ENCODE results near the gene PPARGC1A. TPM values are rescaled to one million over a fixed set of nuclear protein-coding genes. Genes with fewer than 3 reads are reported as not detected.

The PPARGC1A gene
- total and polyA plus RNA-seq, 8 donors, result 3.8 to 9.2 (median 5.1) TPM

GRCh38 chr4:23929248-23929647 is 39.4 kb upstream of the PPARGC1A start:
- no peaks in the 10 kb centered on the region for H3K9me3 ChIP-seq
- no peak for ATAC-seq
- H3K27me3 ChIP-seq, result no peaks in the 10 kb centered on the region
- H3K36me3 ChIP-seq, result no peaks in the 10 kb centered on the region
- no peak overlapping the region for H3K4me3 ChIP-seq
- no peak for DNase-seq
- intact Hi-C loops (cut with DNase I), result no loop called here
- TF ChIP-seq, protein P1, sequence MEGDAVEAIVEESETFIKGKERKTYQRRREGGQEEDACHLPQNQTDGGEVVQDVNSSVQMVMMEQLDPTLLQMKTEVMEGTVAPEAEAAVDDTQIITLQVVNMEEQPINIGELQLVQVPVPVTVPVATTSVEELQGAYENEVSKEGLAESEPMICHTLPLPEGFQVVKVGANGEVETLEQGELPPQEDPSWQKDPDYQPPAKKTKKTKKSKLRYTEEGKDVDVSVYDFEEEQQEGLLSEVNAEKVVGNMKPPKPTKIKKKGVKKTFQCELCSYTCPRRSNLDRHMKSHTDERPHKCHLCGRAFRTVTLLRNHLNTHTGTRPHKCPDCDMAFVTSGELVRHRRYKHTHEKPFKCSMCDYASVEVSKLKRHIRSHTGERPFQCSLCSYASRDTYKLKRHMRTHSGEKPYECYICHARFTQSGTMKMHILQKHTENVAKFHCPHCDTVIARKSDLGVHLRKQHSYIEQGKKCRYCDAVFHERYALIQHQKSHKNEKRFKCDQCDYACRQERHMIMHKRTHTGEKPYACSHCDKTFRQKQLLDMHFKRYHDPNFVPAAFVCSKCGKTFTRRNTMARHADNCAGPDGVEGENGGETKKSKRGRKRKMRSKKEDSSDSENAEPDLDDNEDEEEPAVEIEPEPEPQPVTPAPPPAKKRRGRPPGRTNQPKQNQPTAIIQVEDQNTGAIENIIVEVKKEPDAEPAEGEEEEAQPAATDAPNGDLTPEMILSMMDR (IDR thresholded peaks at IDR 0.05), result no peak
- H3K4me1 ChIP-seq, result peaks cover under 1 to 12% of the 10 kb centered on the region in 2 donors
- H3K27ac ChIP-seq, result no peak overlapping the region

- no peaks in the 10 kb centered on the region for H3K36me3 ChIP-seq
- intact Hi-C loops (cut with DNase I), result no loop called here
These were observed 34.7 kb upstream of the PPARGC1A start for GRCh38 chr4:23924556-23924955.

DNA sequence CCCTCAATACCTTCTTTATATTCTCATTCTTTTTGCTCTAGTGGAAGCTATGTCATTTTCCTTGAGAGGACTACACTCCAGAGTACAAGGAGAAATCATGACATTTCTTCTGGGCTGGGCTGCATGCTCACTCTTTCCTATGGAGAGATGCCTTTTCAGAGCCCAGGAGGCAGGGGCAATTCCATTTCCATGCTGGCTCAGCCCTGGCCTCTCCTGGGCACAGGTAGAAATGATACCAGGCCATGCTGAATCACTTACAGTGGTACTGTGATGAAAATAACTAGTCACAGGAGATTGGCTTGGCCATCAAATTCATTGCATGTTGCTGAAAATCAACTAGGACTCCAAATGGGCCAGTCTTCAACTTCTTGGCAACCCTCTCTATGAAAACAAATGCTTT is 34.0 kb upstream of the PPARGC1A start:
- no peaks in the 10 kb centered on the region for H3K9me3 ChIP-seq
- no peak for DNase-seq
- TF ChIP-seq, protein P1 (IDR thresholded peaks at IDR 0.05), result no peak
- H3K4me3 ChIP-seq, result no peak overlapping the region
- H3K4me1 ChIP-seq, result no peaks in the 10 kb centered on the region
- H3K27ac ChIP-seq, result no peak overlapping the region
- intact Hi-C loops (cut with DNase I), result no loop called here
- ATAC-seq, result no peak
- H3K27me3 ChIP-seq, result no peaks in the 10 kb centered on the region
- H3K36me3 ChIP-seq, result no peaks in the 10 kb centered on the region

More at GRCh38 chr4:23924556-23924955, 34.7 kb upstream of the PPARGC1A start:
- no peak overlapping the region for H3K4me3 ChIP-seq
- no peak overlapping the region for H3K27ac ChIP-seq
- DNase-seq, result no peak
- no peak for ATAC-seq
- TF ChIP-seq, protein P1 (IDR thresholded peaks at IDR 0.05), result no peak
- H3K27me3 ChIP-seq, result no peaks in the 10 kb centered on the region
- no peaks in the 10 kb centered on the region for H3K4me1 ChIP-seq
- H3K9me3 ChIP-seq, result no peaks in the 10 kb centered on the region

DNA sequence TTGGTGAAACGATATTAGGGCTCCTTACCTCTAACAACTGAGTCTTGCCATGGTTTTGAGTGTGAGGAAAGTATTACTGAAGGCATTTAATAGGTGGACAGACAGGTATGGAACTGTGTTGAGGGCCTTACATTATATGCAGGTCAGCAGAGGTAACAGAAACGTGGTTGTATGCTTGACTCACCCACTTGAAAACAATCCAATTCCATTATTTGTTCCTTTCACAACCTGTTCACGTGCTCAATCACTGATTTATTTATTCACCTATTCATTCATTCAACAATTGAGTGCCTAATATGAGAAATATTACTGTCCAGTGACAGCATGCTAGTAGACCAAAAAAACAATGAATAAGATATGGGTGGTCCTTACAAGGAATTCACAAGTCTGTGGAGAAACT is 33.3 kb upstream of the PPARGC1A start:
- H3K4me3 ChIP-seq, result no peak overlapping the region
- TF ChIP-seq, protein P1 (IDR thresholded peaks at IDR 0.05), result no peak
- DNase-seq (no peak), ATAC-seq (peak; percentile 49)
- H3K36me3 ChIP-seq, result no peaks in the 10 kb centered on the region
- no peak overlapping the region for H3K27ac ChIP-seq
- H3K4me1 ChIP-seq, result no peaks in the 10 kb centered on the region
- H3K27me3 ChIP-seq, result no peaks in the 10 kb centered on the region
- no peaks in the 10 kb centered on the region for H3K9me3 ChIP-seq
- intact Hi-C loops (cut with DNase I), result no loop called here

DNA sequence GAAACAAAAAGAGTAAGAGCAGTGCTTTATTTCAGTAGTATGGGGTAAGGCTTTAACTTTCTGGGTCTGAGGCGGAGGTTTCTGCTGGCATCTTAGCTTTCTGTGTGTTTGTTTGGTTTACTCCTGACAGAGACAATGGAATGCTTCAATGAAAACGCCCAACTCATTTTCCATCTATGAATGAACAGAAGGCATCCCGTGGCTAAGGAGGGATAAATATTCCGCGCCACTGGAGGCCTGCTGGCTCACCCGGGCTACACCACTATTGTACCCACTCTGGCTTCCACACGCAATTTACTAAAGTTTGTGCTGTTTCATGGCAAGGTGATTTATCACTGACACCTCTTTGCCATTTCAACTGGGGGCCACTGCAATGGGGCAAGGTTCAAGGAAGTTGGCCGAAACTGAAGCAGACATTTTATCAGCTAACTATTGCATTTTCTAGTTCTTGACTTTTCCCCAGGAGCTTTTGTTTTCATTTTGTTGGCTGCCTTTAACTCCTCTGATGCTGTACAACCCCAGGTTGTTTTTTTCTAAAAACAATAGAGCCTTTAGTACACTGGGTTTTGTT is 32.8 kb upstream of the PPARGC1A start:
- intact Hi-C loops (cut with DNase I), result no loop called here
- TF ChIP-seq, protein P1 (IDR thresholded peaks at IDR 0.05), result no peak
- Histone ChIP-seq H3K4me1 (no peaks in the 10 kb centered on the region), H3K36me3 (no peaks in the 10 kb centered on the region), H3K4me3 (no peak overlapping the region), H3K27ac (no peak overlapping the region), H3K9me3 (no peaks in the 10 kb centered on the region), H3K27me3 (no peaks in the 10 kb centered on the region)
- DNase-seq, result no peak
- ATAC-seq, result no peak
